ENCODE measurements around the gene PLEKHM2.

The PLEKHM2 gene

GRCh38 chr1:15755646-15756040 is 71.5 kb downstream of the PLEKHM2 start:
- no peak for DNase-seq (ENCODE audit: low read depth)
- no peak overlapping the region for H3K4me3 ChIP-seq (ENCODE audit: low read length)
- no peak for TF ChIP-seq CTCF (conservative IDR thresholded peaks at IDR 0.05; ENCODE audit: low read depth, low read length)

DNA sequence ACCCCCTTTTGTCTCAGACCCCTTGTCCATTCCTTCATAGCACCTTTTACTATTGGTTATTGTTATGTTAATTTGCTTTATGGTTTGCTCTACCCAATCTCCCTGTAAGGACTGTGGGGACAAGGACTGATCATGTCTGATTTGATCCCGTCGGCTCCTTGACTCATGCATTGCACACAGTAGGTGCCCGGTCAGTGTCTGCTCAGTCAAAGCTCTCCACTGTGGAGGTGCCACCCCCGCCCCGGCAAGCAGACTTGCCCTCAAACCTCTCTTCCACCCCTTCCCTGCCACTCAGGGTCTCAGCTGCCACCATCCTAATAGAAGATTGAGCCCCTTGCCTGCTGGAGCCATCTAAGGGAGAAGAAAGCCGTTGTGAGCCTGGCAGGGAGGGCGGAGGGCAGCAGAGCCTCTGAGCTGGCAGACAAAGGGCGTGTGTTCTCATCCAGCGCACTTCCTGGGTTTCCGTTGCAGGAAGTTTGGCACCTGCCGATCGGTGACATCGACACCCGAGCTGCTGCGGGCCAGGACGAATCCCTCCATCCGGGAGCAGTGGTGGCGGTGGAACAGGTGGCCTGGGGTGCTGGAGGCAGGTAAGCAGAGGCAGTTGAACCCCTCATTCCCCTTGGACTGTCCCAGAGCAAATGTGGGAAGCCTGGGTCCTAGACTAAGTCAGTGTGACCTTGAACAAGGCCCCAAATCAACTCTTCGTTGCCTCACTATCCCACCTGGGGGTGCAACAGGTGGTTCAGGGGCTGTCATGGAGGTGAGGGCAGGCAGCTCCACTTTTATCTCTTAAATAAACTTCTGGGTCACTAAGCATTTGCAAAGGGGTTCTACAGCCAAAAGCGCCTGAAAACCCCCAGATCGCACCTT is 72.3 kb downstream of the PLEKHM2 start:
- no peak overlapping the region for H3K4me3 ChIP-seq (ENCODE audit: low read length)
- no peak for DNase-seq (ENCODE audit: low read depth)
- no peak for TF ChIP-seq CTCF (conservative IDR thresholded peaks at IDR 0.05; ENCODE audit: low read depth, low read length)

DNA sequence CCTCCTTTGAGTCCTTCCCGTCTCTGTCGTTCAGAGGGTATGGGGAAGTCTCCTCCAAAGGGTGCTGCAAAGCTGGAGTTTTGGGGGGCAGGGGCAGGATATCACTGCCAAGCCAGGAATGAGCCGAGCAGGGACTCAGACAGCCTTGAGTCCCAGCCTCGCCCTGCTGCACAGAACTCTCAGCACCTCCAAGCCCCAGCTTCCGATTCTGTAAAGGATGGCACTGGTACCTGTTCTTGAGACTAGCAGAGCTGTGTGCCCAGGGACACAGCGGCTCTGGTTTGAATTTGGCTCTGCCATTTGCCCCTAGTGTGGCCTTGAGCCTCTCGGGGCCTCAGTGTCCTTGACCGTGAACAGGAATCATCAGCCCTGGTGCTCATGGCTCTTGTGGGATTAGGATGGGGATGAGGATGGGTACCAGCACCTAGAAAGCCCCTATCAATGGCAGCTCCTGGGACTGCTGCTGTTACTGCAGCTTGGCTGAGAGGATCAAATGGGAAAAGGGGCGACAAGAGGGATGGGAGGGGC is 73.0 kb downstream of the PLEKHM2 start:
- no peak for TF ChIP-seq CTCF (conservative IDR thresholded peaks at IDR 0.05; ENCODE audit: low read depth, low read length)
- H3K4me3 ChIP-seq (ENCODE audit: low read length), result no peak overlapping the region
- no peak for DNase-seq (ENCODE audit: low read depth)

- TF ChIP-seq CTCF (conservative IDR thresholded peaks at IDR 0.05; ENCODE audit: low read depth, low read length), result no peak
- DNase-seq (ENCODE audit: low read depth), result no peak
- peak overlapping the region; percentile 73 for H3K4me3 ChIP-seq (ENCODE audit: low read length)
These were observed 73.6 kb downstream of the PLEKHM2 start for GRCh38 chr1:15757575-15758342.

- peak within 1 kb of the TSS; percentile 73 for H3K4me3 ChIP-seq (ENCODE audit: low read length)
- no peak for TF ChIP-seq CTCF (conservative IDR thresholded peaks at IDR 0.05; ENCODE audit: low read depth, low read length)
- DNase-seq (ENCODE audit: low read depth), result no peak
These were observed 74.3 kb downstream of the PLEKHM2 start, which contains the start of gene FBLIM1 for GRCh38 chr1:15758343-15758931. Gene FBLIM1 (plus strand): TSS chr1:15758795. CDS start chr1:15764984, 6,189 bp downstream.

- DNase-seq (ENCODE audit: low read depth), result no peak
- peak overlapping the region; percentile 73 for H3K4me3 ChIP-seq (ENCODE audit: low read length)
- no peak for TF ChIP-seq CTCF (conservative IDR thresholded peaks at IDR 0.05; ENCODE audit: low read depth, low read length)
These were observed 75.0 kb downstream of the PLEKHM2 start for GRCh38 chr1:15758953-15759661.

All from retinal pigment epithelial cell (primary cell).